Bronchial epithelial cell (primary cell): ENCODE data around the gene GLI3. TPM values are rescaled to one million over a fixed set of nuclear protein-coding genes. Genes with fewer than 3 reads are reported as not detected.

ENCODE experiments used
- DNase-seq: peaks from one replicate; pipeline ENCODE4 v3.0.0-alpha.2; 2010; ENCODE audit warnings: low read depth
- FAIRE-seq: peaks from 2 replicates; lab custom pipeline; 2011; peaks lifted over from hg19 to GRCh38; lab: Jason Lieb, UNC
- H3K27me3 ChIP-seq: 2 replicates; pipeline ENCODE4 v1.5.1; 2011; ENCODE audit warnings: low read length; ENCODE audit not compliant: control insufficient read depth, insufficient read depth
- H3K36me3 ChIP-seq: 2 replicates; pipeline ENCODE4 v1.5.1; 2011; ENCODE audit warnings: low read length; ENCODE audit not compliant: control insufficient read depth, insufficient read depth
- H3K4me3 ChIP-seq: 2 replicates; pipeline ENCODE4 v1.5.1; 2011; ENCODE audit warnings: mild to moderate bottlenecking, low read depth, low read length, control low read depth
- CTCF ChIP-seq: IDR thresholded peaks from 2 replicates; pipeline ENCODE4 v1.5.1; 2011; ENCODE audit warnings: mild to moderate bottlenecking, moderate library complexity, low read length, control low read depth, inconsistent platforms; ENCODE audit not compliant: insufficient read depth, severe bottlenecking
- total RNA-seq: library from RNA; depleted of rRNA; stranded (reverse); fragments of >200 nt; gene quantifications from 2 replicates; pipeline ENCODE4 v1.2.1, GENCODE V29; 2014

GLI3 gene
- total RNA-seq, 1 donor from 2014 or later, result 1.3 TPM

DNA sequence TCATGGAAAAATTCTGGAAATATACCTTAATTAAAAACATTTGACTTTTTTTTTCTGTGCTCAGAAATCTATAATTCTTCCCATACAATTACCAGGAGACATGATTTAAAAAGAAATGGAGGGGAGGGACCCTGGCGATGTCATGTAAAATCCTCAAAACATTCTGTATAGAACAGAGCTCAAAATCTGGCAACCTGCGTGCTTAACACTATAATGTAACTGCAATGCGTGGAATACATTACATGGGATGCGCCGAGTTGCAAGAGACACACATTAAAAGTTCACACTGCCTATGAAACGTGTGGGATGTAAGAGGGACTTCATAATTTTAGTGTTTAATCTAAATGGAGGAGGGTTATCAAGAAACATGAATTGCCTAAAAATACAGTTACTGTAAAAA is 215.0 kb downstream of the GLI3 start:
- DNase-seq, result no peak
- no peaks in the 10 kb centered on the region for H3K27me3 ChIP-seq
- FAIRE-seq, result no peak
- TF ChIP-seq CTCF, result no peak
- no peak overlapping the region for H3K4me3 ChIP-seq
- peaks cover 10% of the 10 kb centered on the region for H3K36me3 ChIP-seq

DNA sequence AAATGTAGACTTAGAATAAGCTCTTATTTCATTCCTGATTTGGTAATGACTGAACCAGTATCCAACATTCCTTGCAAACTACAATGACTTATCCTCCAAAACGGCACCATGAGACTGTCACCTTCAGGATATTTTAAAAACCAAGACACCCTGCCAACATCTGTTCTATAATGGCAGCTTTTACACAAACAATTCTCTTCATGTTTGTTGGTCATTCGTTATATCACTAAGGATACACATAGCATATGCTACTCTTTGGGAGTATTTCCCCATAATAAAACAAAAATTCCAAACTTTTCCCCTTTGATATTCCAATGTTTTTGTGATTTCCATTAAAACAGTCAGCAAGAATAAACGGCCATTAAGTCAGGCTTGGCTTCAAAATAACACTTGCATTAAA is 215.4 kb downstream of the GLI3 start:
- H3K4me3 ChIP-seq, result no peak overlapping the region
- peaks cover 10% of the 10 kb centered on the region for H3K36me3 ChIP-seq
- DNase-seq (no peak), FAIRE-seq (no peak)
- H3K27me3 ChIP-seq, result no peaks in the 10 kb centered on the region
- TF ChIP-seq CTCF, result no peak

- Histone ChIP-seq H3K4me3 (no peak overlapping the region), H3K36me3 (peaks cover 5% of the 10 kb centered on the region)
Measured at GRCh38 chr7:42020061-42020460, 216.9 kb downstream of the GLI3 start.

DNA sequence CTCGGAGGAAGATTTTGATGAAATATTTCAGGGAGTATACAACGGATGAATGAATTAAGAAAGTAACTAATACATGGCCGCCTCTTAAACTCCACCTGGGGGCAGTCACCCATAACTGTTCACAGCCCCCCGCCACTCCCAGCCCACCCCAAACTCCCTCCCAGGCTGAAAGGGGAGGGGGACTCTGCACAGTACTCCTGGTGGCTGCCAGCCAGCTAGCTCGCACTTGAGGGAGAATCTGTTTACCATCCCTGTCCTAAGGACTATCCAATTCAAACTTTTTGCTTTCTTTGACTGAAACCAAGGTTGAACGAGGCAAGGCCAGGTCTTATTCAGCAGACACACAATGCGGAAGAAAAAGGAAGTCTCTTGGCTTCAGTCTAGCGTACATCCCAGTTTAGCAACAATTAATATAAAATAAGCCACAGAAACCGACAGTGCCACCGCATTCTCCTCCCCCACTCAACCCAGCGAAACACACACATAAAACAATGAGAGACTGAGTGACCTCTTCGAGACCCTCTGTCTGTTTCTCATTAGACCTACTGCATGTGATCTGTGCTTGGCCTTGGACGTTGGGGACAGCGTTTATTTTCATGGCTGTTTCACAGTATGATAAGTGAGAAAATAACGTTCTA is 219.5 kb downstream of the GLI3 start:
- FAIRE-seq (no peak), DNase-seq (no peak)
- no peaks in the 10 kb centered on the region for H3K27me3 ChIP-seq
- TF ChIP-seq CTCF, result no peak
- H3K4me3 ChIP-seq, result no peak overlapping the region
- H3K36me3 ChIP-seq, result peaks cover 3% of the 10 kb centered on the region

More at GRCh38 chr7:42020061-42020460, 216.9 kb downstream of the GLI3 start:
- no peak for DNase-seq
- TF ChIP-seq CTCF, result no peak
- FAIRE-seq, result no peak
- no peaks in the 10 kb centered on the region for H3K27me3 ChIP-seq

GRCh38 chr7:42016517-42016916 is 220.5 kb downstream of the GLI3 start:
- no peak for TF ChIP-seq CTCF
- peaks cover 4% of the 10 kb centered on the region for H3K36me3 ChIP-seq
- no peak for FAIRE-seq
- no peaks in the 10 kb centered on the region for H3K27me3 ChIP-seq
- DNase-seq, result no peak
- H3K4me3 ChIP-seq, result no peak overlapping the region
